ENCODE results near the gene WDR41.
"Not testable (repeated sequence)": the region's sequence is repeated elsewhere in the genome, so short reads cannot be mapped to it uniquely, and the experiment has no call there.

The WDR41 gene

DNA sequence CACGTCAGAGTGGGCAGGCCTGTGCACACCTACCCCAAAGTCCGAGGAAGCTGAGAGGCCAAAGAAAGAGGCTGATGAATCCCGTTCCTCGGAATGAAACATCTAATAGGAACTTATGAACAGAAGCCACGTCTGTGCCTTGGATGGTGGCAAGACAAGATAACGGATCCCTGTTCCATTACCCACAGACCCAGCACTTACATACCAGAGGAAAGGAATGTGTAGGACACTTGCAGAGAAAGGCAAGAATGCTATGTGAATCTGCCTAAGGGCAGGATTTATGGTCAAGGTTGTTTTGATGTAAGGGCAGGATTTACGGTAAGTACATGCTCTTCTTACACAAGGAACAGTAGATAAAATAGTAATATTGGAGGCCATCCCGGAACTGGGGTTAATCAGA is 93.2 kb downstream of the WDR41 start:
- DNase-seq = no peak

GRCh38 chr5:77398458-77398857 is 93.7 kb downstream of the WDR41 start:
- no peak for DNase-seq

GRCh38 chr5:77397686-77398292 is 94.3 kb downstream of the WDR41 start:
- DNase-seq = no peak

DNA sequence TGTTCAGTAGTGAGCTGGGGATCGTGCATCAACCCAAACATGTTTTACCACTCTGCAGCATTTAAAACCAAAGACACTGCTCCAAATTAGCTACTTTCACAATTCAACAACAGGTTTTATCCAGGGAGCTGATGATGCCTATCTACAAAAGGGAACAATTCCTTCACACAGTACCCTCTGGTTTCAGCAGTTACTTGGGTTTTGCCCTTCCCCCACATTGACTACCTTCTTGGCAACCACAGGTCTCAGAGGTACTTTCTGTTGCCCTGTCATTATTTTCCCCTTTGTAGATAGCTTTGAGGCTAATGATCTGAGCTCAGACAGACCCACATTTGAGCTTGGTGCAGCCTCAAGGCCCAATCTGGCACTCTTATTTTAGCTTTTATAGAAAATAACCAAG is 96.1 kb downstream of the WDR41 start:
- DNase-seq = no peak

DNA sequence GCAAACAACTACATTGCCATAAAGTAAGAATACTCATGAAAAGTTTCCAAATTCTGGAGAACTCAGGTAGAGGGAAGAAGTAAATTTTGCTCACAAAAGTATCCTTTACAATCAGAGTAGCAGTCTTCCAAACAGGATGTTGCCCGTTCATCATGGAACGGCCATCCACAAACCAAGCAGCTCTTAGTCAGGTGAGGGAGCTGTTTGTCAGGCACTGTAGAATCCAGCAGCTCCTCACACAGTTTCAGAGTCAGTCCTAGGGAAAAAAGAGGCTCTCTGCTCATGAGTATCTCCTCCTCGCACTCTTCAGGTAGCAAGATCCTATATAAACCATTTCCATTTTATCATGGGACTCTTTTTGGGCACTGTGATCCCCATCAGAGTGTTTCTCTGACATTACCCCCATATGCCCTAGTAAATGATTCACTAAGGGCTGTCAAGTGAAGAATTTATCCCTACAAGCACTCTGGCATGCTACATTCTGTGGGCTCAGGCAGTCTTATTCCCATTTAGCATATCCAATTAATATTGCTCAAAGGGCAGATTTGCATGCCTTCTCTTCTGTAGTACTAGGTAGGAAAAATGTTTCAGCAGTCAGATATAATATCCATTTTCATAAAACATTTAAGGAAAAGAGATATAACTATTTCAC is 97.9 kb downstream of the WDR41 start:
- DNase-seq = no peak

DNA sequence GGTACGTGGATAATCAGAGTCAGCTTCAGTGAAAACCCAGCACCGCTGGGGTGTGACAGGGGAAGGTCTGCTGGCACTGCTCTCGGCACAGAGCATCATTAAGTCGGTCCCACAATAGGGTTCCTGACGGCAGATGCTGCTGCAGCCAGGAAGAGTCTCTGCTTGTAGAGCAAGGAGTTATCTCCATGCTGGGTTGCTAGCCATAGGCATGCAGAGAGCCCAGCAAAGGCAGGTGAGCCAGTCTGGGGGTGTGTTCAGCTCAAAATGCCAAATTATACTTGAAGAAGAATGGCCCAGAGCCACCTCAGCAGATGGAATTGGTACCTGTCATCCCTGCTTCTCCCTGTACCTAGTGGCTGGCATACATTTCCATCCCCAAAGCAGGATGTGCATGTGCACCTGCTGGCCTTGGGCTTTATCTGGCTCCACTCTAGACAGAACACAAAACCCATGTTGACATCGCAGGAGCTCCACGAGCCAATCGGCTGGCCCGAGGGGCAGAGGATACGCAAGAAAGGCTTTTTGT is 100.8 kb downstream of the WDR41 start:
- no peak for DNase-seq

DNA sequence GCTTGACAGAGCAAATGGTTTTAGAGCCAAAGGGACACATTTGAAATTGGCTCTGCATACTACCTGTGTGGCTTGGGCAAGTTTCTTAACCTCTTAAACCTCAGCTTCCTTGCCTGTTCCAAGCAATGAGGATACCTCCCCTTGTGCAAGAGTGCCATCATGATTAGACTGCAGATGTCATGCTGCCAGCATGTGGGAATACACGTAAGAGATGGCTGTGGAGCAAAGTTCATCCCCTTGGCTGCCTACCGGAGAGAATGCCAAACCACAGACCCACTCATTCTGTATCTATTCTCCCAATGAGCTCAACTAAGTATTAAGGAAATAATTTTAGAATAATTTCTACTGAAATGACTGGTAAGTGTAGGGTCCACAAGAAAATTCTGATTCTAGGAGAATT is 101.3 kb downstream of the WDR41 start:
- DNase-seq = no peak

DNA sequence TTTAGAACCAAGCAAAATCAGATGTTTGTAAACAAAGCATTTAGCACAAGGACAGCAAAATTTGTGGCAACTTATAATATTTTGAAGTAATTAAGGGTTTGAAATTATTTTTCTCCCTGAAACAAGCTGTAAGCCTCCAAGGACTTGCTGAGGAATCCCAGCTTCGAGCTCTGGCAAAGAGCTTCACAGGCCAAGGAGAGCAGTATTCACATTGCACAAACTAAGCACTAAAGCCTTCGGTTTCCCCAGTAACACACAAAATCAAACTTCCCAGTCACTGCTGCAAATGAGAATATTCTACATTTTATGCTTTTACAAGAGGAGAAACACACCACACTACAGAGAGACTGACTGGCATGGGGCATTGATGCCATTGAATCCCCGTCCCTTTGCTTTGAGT is 101.9 kb downstream of the WDR41 start:
- no peak for DNase-seq

DNA sequence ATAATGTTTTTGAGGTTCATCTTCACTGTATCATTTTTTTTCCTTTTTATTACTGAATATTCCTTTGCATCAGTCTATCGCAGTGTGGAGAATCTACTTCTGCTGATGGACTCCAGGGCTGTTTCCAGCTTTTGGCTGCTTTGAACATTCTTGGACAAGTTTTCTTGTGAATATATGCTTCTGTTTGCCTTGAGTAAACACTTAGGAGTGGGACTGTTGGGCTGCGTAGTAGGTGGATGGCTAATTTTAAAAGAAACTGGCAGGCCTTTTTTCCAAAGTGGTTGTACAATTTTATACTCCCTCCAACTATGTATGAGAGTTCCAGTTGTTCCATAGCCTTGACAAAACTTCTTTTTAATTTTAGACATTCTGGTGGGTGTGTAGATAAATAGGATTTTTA is 102.4 kb downstream of the WDR41 start:
- DNase-seq = no peak

DNA sequence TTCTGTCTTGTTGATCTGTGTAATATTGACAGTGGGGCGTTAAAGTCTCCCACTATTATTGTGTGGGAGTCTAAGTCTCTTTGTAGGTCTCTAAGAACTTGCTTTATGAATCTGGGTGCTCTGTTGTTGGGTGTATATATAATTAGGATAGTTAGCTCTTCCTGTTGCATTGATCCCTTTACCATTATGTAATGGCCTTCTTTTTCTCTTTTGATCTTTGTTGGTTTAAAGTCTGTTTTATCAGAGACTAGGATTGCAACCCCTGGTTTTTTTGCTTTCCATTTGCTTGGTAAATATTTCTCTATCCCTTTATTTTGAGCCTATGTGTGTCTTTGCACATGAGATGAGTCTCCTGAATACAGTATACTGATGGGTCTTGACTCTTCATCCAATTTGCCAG is 105.8 kb downstream of the WDR41 start:
- not testable (repeated sequence) for DNase-seq

GRCh38 chr5:77383336-77383735 is 108.8 kb downstream of the WDR41 start:
- DNase-seq = not testable (repeated sequence)

All from activated effector memory CD4-positive, alpha-beta T cell treated with anti-CD3 and anti-CD28 coated beads, Interleukin-2, amount 50 U/mL, for 16 hours (primary cell).